NCI-H446 treated with DMSO at 0.1 percent for 48 hours (cell line): ENCODE measurements around the gene AMFR.
"Not testable (repeated sequence)": the region's sequence is repeated elsewhere in the genome, so short reads cannot be mapped to it uniquely, and the experiment has no call there.

Source experiments
- DNase-seq: peaks from one replicate; lab custom pipeline; 2025; lab: John Stamatoyannopoulos, UW

AMFR gene

DNA sequence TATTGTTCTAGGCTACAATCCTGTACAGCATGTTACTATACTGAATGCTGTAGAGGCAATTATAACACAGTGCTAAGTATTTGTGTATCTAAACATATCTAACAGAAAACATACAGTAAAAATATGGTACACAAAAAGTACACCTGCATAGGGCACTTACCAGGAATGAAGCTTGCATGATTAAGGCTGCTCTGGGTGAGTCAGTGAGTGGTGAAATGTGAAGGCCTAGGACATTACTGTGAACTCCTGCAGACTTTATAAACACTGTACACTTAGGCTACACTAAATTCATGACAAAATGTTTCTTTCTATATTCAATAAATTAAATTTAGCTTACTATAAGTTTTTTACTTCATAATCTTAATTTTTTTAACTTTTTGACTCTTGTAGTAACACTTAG is 37.1 kb downstream of the AMFR start:
- DNase-seq: no peak

DNA sequence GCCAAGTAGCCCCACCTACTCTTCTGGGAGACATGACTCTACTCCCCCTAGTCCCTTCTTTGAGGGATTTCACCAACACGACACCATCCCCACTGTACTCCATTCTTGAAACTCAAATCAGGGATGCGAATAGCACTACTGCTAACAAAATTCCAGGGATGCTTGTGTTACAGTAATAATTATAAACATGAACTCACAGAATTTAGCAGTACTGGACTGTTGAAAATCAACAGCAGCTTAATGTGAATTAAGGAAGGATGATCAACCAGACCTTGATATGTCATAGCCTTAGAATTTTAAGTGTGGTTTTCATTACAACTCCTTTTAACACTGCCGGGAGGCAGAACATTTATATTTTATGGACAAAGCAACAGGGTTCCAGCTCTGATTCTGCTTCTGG is 37.9 kb downstream of the AMFR start:
- no peak for DNase-seq

DNA sequence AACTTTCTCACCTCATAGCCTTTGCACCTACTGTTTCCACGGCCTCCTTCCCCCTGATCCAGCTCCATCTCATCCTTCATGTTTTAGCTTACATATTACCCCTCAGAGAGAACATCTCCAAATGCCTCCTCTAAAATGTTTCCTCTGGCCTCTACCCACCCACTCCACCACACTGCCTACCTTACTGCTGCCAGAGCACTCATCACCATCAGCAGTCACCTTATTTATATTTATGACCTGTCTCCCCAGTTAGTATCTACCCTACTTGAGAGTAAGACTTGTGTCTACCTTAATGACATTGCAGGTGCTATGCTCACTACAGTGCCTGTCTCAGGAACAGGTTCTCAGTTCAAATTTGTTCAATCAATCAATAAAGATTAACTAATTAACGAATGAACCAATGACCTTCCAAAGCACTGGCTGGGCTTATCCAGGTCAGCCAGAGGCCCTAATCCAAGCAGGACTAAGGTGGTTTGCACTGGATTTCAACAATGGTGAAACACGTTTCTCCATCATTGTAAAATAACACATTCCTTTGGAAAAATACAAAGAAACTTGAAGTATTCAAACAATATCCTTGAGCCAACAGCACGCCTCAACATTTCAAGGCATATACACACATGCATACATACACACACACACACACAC is 41.1 kb downstream of the AMFR start:
- no peak for DNase-seq

- DNase-seq: no peak
Observed at GRCh38 chr16:56382901-56383355, 42.4 kb downstream of the AMFR start.

GRCh38 chr16:56382459-56382858 is 42.9 kb downstream of the AMFR start:
- DNase-seq: no peak

DNA sequence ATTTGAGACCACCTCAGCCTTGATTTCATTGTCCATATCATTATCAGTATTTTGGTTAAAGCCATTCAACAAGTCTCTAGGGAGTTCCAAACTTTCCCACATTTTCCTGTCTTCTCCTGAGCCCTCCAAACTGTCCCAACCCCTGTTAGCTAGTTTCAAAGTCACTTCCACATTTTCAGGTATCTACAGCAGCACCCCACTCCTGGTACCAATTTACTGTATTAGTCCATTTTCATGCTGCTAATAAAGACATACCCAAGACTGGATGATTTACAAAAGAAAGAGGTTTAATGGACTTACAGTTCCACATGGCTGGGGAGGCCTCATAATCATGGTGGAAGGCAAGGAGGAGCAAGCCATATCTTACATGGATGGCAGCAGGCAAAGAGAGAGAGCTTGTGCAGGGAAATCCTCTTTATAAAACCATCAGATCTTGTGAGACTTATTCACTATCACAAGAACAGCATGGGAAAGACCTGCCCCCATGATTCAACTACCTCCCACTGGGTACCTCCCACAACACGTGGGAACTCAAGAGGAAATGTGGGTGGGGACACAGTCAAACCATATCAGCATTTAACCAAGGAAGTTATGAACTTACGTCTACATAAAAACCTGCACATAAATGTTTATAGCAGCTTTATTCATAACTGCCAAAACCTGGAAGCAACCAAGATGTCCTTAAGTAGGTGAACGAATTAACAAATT is 44.4 kb downstream of the AMFR start:
- not testable (repeated sequence) for DNase-seq

GRCh38 chr16:56379044-56379443 is 46.3 kb downstream of the AMFR start:
- not testable (repeated sequence) for DNase-seq

- DNase-seq: not testable (repeated sequence)
Observed at GRCh38 chr16:56375792-56376191, 49.6 kb downstream of the AMFR start.

GRCh38 chr16:56373003-56373402 is 52.3 kb downstream of the AMFR start:
- no peak for DNase-seq

DNA sequence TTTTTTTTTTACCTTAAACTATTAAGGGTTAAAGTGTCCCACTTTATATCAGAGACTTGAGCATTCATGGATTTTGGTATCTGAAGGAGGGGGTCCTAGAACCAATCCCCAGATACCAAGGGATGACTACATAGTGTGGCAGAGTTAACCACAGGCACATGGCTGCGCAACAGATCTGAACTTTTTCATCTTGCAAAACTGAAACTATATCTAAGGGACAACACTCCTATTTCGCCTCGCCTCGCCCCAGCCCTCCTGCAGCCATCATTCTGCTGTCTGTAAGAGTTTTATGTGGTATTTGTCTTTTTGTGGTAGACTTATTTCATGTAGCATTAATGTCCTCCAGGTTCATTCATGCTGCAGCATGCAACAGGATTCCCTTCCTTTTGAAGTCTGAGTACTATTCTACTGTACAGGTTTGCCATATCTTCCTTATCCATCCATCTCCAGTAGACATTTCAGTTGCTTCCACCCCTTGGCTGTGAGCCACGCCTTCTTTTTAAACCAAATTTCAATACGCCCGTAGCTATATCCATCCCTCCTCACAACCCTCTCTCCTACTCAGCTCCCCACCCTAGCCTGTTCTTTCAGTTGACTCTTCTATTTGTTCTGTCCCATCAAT is 53.2 kb downstream of the AMFR start:
- no peak for DNase-seq

DNA sequence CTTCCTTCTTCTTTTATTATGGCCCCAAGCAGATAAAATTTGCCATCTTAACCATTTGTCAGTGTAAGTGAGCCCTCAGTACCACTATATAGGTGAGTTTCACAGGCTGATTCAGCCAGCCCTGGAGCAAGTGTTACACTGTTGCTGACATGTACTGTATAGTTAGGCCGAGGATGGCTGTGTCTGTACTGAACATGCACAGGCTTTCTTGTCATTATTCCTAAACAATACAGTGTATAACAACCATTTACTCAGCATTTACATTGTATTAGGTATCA is 53.7 kb downstream of the AMFR start:
- DNase-seq: no peak

- DNase-seq: no peak
Observed at GRCh38 chr16:56370875-56371659, 54.3 kb downstream of the AMFR start.

GRCh38 chr16:56370185-56370874 is 55.0 kb downstream of the AMFR start:
- DNase-seq: no peak

- DNase-seq: no peak
Observed at GRCh38 chr16:56369202-56369601, 56.1 kb downstream of the AMFR start.

- DNase-seq: no peak
Observed at GRCh38 chr16:56368545-56368944, 56.8 kb downstream of the AMFR start.

DNA sequence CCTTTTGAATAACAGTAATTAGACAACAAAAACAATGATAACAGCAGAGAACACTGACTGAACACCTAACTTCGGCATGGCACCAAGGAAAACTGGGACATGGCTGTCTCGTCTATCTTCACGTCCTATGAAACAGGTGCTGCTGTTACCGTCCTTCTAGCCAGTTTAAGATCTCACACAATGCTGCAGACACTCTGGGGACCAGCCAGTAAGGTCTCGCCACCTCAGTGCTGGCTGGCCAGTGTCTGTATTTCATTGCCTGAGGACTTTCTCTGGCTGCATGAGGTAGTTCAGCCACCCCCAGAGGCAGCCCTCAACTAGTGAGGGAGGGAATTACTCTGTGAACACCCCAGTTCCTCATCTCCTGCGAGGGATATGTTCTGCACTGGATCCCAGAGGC is 57.6 kb downstream of the AMFR start:
- DNase-seq: no peak

- DNase-seq: no peak
Observed at GRCh38 chr16:56366945-56367344, 58.4 kb downstream of the AMFR start.

GRCh38 chr16:56365552-56365951 is 59.8 kb downstream of the AMFR start:
- no peak for DNase-seq

GRCh38 chr16:56364865-56365264 is 60.5 kb downstream of the AMFR start:
- no peak for DNase-seq

DNA sequence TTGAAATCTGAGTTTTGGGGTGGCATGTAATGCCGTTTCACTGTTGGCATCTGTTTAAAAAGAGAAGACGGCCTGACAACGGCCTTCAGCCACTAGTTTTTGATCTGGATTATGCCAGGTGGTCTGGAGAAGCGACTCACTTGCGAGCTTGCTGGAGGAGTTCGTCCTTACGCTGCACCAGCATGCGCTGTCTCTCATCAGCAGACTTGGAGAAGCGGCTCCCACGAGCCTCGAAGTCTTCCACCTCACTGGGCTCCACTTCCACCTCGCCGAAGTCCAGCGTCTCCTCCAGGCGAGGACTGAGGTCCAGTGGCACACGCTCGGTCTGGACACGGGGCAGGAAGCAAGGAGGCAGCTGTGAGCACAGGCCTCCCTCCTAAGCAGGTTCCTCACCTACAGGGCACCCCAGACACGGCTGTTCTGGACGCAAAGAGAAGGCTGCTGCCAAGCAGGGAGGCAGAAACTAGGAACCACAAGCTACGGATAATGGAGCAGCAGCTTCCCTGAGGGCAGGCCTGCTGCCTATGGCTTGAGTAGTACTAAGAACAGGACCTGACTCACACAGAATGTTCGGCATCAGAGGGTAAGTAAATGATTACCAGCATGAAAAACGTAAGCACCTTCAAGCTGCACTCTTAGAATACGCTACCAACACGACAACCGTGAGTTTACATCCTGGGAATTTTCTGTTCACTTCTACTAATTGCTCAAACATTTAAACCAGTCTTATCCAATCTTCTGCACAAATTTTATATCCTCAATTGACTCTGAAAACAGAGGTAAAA is 61.4 kb downstream of the AMFR start:
- DNase-seq: no peak

GRCh38 chr16:56363181-56363716 is 62.1 kb downstream of the AMFR start:
- no peak for DNase-seq
